HG02610 (cell line): ENCODE data around the gene SEMA4D.

Experiments used
- ATAC-seq: cut with Tn5 transposase; IDR thresholded peaks from one replicate; pipeline ENCODE4 v1.9.1; 2021; ENCODE audit warnings: mild to moderate bottlenecking, moderate library complexity; ENCODE audit not compliant: unreplicated experiment

Gene SEMA4D

GRCh38 chr9:89501311-89501898 lies 3.5 kb upstream of the SEMA4D start:
- no peak for ATAC-seq

GRCh38 chr9:89500008-89500407 lies 2.1 kb upstream of the SEMA4D start:
- no peak for ATAC-seq

DNA sequence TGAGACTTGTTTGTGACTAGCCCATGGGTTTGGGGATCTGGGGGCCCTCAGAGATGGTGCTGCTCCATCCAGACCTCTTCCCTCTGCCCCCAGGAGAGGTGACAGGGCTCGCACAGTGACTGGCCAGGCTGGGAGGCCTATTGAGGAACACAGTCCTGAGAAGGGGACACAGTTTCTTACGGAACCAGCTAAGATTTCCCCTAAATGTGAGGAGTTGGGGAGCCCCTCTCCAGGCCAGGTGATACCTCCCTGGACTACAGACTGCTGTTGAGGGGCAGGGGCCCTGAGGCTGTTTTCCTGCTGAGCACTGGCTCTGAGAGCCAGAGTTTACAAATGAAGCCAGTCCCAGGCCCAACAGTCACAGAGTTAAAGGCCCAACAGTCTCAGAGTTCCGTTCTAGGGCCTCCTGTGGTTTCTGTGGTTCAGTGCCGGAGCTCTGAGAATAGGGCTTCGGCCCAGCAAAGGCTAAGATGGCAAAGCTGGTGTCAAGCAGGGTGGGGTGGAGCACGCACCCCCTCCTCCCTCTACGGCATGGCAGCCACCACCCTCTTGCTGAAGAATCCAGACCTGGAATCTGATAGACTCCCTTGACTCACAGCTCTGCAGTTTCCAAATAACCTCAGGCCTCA lies 1.1 kb upstream of the SEMA4D start:
- no peak for ATAC-seq

DNA sequence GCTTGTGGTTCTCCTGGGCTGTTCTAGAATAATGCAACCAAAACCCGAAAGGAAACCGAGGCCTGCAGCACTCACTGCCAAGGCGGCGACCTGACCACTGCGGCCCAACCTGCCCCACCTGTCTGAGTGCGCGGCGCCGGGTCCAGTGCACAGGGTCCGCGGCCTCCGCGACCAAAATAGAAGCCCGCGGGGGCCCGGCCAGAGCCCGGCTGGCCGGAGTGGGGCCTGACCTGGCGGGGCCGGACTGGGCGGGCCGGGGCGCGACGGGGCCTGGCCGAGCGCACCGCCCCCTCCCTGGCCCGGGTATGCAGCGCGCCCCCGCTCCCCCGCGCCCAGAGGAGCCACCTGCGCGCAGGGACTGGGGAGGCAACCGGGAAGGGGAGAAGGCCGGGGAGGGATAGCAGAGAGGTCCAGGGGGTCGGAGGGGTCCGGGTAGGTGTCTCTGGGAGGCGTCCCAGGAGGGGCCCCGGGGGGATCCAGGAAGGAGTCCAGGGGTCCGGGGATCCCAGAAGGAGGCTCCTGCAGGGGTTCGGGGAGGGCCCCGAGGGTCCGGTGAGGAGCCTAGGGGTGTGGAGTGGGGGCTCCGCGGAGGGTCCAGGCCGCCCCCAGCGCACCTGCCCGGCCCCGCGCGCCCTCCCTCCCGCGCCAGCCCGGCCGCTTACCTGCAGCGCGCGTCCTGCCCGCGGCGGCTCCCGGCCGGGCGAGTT lies 503 bp downstream of the SEMA4D start:
- peak; percentile 19 for ATAC-seq

GRCh38 chr9:89496645-89497256 lies 1.2 kb downstream of the SEMA4D start:
- ATAC-seq = peak; percentile 30

- ATAC-seq = no peak
These were observed 1.9 kb downstream of the SEMA4D start for GRCh38 chr9:89495824-89496560.

DNA sequence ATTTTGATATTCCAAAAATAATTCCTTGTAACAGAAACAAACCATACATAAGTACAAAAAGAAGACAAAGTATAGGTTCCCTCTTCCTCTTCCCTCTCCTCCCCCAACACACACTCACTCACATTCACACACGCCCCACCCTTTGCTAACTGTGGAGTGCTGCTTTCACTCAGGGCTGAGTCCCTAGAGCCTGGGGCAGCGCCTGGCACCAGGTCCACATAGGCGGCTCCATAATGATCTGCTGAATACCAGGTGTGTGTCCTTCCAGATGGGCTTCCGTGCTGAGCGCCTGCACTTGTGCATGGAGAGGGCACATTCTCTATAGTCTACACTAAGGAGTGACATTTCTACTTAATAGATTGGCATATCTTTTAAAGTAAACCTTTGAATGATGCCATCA lies 3.7 kb downstream of the SEMA4D start:
- ATAC-seq = no peak

DNA sequence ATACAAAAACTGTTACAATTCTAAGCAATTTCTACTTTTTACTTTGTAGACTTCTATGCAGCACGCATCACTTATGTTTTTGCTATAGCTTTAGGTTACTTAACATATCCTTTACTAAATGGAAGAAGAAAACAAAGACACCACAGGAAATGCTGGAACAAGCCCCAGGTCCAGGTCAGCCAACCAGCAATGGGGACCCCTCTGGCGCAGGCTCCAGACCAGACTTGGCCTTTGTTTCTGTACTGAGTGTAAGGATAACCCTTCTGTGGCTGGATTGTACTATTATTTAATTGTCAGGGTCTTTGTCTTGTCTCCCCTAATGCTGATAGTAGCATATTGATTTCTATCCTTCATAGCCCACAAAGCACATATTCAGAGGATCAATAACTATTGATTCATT lies 4.2 kb downstream of the SEMA4D start:
- no peak for ATAC-seq

- ATAC-seq = no peak
These were observed 4.7 kb downstream of the SEMA4D start for GRCh38 chr9:89493181-89493580.

DNA sequence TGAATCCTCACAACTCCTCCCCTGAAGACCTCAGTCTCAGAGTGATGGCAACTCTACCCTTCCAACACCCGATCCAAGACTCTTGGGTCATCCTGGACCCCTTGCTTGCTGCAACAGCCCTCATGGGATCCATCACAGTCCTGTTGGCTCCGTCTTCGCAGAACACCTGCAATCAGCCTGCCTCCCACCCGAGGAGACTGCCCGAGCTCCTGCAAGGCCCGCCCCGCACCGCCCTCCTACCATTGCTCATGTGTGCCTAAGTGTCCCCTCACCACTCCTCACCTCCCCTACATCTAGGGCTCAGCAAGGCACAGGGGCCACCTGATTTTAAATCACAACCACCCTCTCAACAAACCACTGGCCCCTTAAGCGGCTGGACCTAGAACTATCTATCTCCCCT lies 5.3 kb downstream of the SEMA4D start:
- ATAC-seq = no peak

DNA sequence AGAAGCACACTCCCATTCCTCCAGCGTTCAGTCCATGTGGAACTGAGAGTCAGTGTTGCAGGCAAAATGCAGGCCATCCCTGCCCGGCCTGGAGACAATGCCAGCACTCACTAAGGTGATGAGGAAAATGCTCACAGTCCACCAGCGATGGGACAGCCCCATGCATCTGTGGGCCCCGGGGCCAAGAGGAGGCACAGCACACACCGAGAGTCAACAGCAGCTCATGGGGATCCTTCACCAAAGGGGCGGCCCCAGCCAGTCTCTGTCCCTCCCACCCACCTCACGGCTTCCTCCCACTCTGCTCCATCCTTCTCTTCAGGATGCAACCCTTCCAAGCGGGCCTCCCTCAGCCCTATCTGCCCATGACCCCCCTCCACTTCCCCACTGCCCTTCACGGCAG lies 6.2 kb downstream of the SEMA4D start:
- ATAC-seq = no peak

- ATAC-seq = no peak
These were observed 8.1 kb downstream of the SEMA4D start for GRCh38 chr9:89489548-89490530.

GRCh38 chr9:89488936-89489335 lies 9.0 kb downstream of the SEMA4D start:
- no peak for ATAC-seq

- ATAC-seq = no peak
These were observed 9.8 kb downstream of the SEMA4D start for GRCh38 chr9:89488131-89488530.

GRCh38 chr9:89486681-89487080 lies 11.2 kb downstream of the SEMA4D start:
- ATAC-seq = no peak

- ATAC-seq = peak; percentile 34
These were observed 13.2 kb downstream of the SEMA4D start for GRCh38 chr9:89484475-89485404.

GRCh38 chr9:89483592-89484474 lies 14.1 kb downstream of the SEMA4D start:
- ATAC-seq = peak; percentile 71

DNA sequence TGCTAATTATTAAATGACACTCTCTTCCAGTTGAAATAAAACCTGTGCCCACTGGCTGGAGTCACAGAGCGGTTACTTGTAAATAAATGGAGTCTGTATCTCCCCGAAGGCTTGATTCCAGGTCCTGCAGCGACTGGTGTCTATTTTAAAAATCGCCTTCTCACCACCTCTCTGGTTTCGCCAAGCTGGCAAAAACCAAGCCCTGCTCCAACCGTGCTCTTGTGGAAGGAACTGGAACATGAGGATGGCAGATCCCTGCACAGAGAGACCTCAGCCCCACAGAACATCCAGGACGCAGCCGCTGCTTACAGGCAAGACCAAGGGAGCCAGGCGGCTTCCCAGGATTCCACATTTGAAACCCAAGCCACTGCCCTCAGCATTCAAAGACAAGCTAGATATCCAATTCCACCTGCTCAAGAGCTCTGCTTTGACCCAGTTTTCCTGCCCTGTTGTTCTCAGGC lies 15.0 kb downstream of the SEMA4D start:
- no peak for ATAC-seq
